HuH-7 (cell line): ENCODE results near the gene AP3D1.

Experiments used
- DNase-seq: peaks from one replicate; pipeline ENCODE4 v3.0.0; 2011; ENCODE audit warnings: low spot score

The AP3D1 gene

DNA sequence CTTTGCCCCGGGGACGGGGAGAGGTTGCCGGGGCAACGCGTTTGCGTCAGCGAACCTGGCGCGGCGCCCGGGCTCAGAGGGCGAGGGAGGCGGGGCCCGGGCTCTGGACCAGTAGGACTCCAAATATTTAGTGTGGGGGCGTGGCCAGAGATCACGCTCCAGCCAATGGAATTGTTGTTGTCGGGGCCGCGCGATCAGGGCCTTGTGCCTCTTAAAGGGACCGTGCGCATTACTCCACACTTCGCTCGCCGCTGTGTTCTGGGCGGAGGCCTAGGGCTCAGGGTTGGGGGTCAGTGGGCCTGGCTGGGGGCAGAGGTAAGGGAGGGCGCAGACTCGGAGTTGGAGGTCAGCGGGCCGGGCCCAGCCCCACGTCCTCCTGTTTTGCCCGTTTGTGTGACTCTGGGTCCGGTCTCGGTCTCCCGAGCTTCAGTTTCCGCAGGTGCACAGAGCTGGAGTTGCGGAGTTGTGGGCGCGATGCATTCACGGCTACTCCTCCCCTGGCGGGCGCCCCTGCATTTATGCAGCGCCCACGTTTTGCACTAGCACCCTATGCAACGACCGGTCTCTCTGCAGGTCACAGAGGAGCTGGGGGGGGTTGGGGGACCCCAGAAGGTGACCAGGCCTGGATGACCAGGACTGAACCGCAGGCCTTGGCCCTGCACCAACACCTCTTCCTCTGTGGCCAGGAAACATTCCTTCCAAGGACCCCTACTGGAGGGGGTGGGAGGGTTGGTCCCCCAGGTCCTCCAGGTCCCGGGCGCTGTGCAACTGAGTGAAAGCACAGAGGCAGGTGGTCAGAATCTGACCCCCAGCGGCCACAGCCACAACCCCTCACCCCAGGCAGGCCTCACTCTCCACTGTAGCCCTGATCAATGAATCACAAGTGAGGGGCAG lies 89.6 kb downstream of the AP3D1 start:
- peak; percentile 96 for DNase-seq

DNA sequence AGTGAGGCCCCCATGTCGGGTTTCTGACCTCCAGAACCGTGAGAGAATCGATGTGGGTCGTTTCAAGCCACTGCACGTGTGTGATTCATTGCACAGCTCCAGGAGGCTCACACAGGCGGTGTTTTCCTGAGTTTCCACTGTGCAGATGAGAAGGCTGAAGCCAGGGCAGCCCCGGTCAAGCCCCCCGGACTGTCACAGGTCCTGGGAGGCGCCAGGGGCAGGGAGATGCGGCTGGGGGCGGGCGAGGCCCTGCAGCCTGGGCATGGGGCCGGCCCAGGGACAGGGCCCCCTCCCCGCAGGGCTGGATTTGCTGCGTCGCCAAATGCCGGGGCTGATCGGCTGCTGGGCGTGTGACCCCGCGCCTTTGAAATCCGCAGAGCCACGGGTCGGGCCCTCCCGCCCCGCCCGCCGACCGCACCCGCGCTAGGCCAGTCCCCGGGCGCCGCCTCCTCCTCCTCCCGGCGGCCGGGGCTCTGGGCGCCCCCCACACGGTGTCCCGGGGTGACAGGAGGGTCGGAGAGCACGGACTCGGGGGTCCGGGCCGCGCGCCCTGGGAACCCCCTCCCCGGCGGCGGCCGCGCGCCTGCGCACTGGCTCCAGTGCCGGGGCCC lies 90.4 kb downstream of the AP3D1 start:
- peak; percentile 61 for DNase-seq

DNA sequence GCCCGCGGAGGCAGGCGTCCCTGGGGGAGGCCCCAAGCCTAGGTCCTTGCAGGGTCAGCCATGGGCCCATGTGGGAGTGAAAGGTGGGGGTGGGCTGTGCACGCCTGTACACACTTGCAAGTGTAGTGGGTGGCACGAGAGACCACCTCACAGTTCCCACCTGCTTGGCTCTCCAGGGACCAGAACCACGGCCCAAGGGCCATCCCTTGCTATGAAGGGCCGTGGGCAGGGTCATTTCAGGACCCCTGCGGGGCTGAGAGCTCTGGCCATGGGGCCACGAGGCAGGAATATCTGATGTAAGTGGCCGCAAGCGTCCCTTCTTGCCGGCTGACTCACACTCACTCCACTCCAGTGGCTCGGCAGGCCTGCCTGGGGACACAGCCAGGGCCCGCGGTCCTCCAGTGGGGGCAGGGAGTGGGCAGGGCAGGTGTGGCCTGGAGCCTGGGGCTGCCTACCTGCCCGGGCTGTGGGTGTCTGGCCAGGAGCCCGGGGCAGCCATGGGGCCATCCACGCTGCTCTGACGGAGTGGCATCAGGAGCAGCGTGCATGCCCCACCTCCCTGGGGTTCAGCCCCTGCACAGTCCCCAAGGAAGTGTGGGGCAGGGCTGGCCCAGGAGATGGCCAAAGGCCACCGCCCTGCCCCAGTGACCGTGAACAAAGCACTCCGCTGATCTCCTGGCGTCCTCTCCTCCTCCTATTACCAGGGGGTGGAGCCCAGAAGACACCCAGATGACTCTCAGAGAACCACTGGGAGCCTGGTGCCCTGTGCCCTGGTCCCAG lies 91.8 kb downstream of the AP3D1 start:
- peak; percentile 73 for DNase-seq

DNA sequence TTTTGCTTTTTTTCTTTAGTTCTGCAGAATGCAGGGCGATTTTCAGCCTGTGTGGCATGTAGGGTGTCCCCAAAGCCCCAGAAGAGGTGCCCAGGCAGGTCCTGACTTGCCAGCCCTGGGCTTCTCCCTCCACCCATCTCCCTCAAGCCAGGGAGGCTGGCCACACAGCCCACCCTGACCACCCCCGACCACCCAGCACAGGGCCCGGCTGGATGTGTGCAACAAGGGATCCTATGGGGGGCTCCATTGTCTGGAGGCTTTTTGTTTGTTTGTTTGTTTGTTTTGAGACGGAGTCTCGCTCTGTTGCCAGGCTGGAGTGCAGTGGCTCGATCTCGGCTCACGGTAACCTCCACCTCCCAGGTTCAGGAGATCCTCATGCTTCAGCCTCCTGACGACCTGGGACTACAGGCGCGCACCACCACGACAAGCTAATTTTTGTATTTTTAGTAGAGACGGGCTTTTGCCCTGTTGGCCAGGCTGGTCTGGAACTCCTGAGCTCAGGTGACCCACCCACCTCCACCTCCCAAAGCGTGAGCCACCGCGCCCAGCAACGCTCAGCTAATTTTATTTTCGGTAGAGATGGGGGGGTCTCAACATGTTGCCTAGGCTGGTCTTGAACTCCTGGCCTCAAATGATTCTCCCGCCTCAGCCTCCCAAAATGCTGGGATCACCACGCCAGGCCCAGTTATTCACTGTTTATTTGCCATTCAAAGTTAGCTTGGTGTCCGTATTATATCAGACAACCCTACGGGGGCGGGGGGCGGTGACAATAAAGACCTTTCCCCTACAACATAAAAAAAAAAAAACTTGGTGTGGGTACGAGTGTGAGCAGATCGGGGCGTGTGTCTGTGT lies 92.6 kb downstream of the AP3D1 start:
- no peak for DNase-seq

GRCh38 chr19:2057484-2058469 lies 93.6 kb downstream of the AP3D1 start:
- DNase-seq, result no peak

GRCh38 chr19:2056837-2057192 lies 94.6 kb downstream of the AP3D1 start:
- DNase-seq, result no peak

DNA sequence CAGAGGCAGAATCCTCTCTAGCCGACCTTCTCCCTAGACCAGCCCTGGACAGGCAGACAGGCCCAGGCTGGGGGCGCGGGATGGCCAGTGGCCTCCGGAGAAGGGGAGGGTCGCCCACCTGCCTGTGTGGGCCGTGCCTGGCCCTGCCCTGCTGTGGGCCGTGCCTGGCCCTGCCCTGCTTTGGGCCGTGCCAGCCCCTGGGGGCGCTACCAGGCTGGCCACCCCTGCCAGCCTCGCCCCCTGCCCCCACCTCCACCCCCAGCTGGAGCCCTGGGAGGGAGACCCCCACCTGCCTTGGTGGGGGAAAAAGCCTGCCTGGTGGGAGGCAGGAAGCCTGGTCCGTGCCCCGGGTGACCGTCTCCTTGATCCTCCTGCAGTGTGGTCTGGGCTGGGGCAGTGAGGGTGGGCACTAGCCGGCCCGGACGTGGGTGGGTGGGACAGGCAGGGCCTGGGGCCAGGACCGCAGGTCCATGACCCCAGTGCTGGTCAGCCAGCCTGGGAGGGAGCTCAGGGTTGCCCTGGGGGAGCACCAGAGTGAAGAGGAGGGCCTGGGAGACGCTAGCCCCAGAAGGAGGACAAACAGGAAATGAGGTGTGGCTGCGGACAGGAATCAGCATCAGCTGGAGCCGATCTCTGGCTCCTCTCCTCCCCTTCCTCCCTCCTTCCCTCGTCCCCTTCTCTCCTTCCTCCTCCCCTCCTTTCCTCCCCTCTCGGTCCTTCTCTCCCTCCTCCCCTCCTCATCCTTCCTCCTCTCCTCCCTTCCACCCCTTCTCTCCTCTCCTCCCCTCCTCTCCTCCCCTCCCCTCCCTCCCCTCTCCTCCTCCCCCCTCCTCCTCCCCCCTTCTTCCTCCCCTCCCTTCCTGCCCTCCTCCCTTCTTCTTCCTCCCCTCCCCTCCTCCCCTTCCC lies 95.2 kb downstream of the AP3D1 start:
- no peak for DNase-seq

GRCh38 chr19:2054763-2055162 lies 96.6 kb downstream of the AP3D1 start:
- DNase-seq, result no peak

DNA sequence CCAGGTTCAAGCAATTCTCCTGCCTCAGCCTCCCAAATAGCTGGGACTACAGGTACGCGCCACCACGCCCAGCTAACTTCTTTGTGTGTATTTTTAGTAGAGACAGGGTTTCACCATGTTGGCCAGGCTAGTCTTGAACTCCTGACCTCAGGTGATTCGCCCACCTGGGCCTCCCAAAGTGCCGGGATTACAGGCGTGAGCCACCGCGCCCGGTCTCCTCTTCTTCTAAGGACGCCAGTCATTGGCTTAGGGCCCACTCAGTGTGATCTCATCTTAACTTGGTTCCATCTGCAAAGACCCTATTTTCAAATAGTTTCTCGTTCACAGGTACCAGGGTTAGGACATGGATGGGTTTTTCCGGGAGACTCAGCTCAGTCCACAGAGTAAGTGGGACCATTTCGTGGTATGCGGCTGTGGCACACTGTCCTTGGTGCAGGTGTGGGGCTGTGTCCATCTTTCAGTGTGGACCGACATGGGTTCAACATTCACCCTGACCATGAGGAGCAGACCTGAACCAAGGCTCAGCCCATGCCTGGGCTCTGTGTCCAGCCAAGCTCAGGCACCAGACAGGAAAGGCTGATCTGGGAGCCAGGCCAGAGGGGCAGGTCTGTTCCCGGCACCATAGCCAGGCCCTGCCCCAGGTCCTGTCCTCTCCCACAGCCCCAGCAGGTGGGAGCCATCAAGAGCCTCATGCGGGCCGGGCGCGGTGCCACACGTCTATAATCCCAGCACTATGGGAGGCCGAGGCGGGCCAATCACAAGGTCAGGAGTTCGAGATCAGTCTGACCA lies 97.6 kb downstream of the AP3D1 start:
- no peak for DNase-seq

GRCh38 chr19:2051773-2052704 lies 99.3 kb downstream of the AP3D1 start:
- no peak for DNase-seq

GRCh38 chr19:2050991-2051772 lies 100.2 kb downstream of the AP3D1 start, which contains the start of gene MKNK2:
TSS of gene MKNK2 (minus strand) at chr19:2051244. CDS start at chr19:2050851, 393 bp downstream.
- peak; percentile 84 for DNase-seq
